HG02763 (cell line): ENCODE measurements around the gene CLEC2D.
"Not testable (repeated sequence)": the region's sequence is repeated elsewhere in the genome, so short reads cannot be mapped to it uniquely, and the experiment has no call there.

Experiments
- ATAC-seq: cut with Tn5 transposase; IDR thresholded peaks from one replicate; pipeline ENCODE4 v1.9.1; 2021; ENCODE audit warnings: mild to moderate bottlenecking, moderate library complexity; ENCODE audit not compliant: unreplicated experiment

The CLEC2D gene, protein sequence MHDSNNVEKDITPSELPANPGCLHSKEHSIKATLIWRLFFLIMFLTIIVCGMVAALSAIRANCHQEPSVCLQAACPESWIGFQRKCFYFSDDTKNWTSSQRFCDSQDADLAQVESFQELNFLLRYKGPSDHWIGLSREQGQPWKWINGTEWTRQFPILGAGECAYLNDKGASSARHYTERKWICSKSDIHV

DNA sequence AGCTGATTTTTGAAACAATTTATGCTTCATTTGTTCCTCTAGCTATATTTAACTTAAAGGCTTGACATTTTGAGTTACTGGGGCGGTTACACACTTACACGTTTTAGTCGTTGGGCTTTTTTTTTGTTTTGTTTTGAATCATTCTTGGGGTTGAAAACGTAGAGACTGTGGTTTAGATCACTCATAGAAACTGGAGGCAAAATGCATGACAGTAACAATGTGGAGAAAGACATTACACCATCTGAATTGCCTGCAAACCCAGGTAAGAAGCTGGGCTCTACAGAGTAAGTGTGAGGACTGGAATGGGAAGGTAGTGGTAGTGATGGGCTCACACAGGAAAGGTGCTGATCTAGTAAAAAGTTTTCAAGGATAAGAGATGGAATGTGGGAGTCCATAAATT is at the start of gene CLEC2D:
TSS of gene CLEC2D (plus strand) at position 180 of the 400 bp plus-strand sequence. CDS start at position 202, 22 bp downstream.
- peak; percentile 45 for ATAC-seq

DNA sequence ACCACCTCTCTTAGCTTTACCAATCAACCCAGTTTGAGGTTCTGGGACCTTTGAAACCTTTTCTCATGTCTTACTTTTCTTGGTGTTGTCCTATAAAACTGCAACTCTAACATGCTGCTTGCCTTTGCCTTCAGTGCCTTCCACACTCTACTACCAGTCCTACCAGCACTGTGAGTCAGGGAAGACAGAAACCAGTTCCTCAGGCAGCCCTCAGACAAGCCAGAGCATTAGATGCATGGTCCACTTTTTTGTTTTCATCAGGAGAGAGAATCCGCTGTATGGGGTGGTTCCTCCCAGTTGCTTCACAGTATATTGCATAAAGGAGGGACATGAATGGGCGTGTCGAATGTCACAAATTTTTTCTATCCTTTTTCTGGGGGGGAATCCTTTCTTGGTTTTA is 44.5 kb upstream of the CLEC2D start:
- ATAC-seq = no peak

DNA sequence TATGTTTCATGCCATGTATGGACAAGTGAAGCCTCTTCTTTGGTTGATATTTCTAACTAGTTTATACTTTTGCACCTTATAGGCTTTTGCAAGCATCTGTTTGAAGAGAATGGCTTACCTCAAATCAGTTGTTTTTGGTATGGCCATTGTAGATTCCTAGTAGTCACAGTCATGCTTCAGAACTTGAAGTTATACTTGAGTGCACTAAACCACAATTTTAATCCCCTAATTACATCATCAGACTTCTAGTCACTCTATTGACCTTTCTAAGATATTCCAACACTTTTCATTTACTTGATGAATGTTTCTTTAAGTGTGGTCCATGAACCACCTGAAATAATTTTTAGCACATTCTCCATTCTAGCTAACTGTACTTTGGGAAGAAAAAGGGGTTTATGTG is 43.2 kb upstream of the CLEC2D start:
- ATAC-seq = no peak

DNA sequence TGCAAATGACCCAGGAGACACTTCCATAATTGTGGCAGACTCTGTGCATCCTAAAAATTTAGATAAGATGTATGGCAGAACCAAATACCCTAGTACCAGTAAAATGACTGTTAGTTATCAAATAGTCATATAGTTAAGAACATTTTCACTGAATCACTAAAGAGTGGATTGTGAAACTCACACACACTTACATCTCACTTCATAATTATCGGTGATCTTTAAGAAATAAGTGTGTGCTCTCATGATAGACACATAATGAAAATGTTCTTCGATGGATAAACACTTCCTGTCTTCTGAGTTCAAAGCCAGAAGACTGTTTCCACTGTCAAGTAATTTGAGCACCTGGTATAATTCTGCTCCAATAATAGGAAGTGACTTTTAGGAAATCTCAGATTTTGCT is 42.7 kb upstream of the CLEC2D start:
- ATAC-seq = no peak

DNA sequence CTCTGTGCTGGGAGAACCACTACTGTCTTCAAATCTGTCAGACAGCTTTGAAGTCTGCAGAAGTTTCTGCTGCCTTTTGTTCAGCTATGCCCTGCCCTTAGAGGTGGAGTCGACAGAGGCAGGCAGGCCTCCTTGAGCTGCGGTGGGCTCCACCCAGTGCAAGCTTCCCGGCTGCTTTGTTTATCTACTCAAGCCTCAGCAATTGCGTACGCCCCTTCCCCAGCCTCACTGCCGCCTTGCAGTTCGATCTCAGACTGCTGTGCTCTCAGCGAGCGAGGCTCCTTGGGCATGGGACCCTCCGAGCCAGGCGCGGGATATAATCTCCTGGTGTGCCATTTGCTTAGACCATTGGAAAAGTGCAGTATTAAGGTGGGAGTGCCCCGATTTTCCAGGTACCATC is 36.7 kb upstream of the CLEC2D start:
- ATAC-seq = no peak

DNA sequence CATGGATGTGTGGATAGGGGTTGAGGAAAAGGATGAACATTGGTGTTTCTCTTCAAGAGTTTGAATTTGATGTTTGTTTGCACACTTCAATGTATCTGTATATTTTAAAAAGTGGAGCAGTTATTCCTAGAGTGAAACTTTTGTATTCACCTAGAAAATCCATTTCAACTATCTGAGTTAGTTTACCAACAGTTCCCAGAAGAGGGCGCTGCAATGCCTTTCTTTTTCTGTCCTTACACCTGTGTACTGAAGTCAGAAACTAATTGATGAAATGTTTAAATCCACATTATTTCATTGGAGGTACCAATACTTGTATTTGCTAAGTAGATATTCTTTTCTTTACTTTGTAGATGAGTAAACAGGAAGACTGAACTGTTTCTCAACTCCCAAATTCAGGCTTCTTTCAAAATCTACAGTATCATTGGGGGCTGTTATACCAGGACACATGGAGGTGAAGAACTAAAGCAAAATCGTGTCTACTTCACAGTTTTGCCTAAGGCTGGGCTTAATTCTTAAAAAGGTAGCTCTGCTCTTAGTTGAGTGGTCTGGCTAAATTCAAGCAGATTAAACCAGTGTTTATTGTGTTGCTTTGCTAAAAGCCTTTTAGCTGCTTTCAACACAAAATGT is 35.2 kb upstream of the CLEC2D start:
- ATAC-seq = peak; percentile 67

DNA sequence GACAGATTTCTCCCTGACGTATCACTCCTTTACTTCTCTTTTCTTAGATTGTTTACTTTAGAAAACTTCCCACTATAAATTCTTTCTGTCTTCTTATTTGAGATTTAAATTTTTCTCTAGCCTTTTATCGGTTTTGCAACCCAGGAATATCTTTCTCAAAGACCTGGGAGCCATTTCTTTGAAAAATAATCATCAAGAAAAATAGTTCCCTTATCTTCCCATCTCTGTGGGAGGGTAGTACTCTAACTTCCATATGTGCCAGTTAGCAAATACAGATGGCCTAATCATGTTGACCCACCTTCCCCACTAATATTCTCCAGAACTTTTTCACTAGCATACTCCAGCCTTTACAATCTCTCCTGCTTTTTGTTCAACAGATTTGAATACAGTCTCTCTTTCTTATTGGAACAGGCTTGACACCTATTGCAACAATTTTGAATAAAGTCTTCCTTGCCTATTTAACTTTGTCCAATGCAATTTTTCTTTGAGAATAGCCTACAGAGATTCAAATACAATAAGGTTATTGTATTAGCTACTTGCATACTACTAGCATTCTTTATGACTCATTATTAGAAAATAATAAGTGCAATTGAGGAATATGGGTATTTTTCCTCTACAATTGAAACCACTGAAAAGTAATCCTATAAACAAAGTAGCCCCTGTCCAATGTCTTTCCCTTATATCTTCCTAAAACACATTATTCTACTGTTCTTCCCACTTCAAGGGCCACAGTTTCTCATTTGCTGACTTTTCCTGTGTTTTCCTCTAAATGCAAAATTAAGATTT is 34.4 kb upstream of the CLEC2D start:
- no peak for ATAC-seq

DNA sequence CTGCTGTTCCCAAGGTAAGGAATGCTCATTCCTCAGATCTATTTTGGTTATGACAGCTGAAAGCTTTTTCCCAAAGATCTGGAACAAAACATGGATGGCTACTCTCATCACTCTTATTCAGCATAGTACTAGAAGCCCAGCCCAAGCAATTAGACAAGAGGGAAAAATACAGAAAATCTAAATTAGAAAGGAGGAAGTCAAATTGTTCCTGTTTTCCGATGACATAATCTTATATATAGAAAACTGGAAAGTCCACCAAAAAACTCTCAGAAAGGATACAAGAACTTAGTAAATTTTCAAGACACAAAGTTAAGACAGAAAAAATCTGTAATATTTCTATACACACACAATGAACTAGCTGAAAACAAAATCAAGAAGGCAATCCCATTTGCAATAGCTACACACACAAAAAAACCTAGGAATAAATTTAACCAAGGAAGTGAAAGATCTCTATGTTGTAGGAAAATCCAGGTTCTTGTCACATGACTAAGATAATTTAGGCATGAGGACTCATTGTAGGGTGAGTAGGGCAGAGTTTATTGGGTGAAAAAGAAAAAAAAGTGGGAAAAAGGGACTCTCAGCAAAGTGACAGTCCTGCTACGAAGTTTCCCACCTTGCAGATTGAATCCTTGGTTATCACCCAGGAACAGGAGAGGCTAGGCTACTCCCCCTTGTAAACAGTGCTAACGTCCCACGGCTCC is 33.2 kb upstream of the CLEC2D start:
- ATAC-seq = no peak

DNA sequence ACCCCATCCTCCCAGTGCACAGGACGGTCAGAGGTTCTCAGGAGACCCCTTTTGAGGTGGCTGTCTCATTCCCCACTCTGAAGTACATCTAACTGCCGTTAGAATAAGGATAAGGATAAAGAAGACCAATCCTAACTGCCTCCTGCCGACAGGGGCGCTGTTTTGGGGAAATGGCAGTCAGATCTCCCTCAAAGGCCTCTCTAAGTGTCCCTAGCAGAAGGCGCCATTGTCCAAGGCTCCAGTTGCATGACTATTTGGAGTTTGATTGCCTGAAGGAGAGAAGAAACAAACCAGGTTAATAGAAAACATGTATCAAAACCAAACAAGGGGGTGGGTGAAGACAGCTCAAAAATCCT is 32.7 kb upstream of the CLEC2D start:
- no peak for ATAC-seq

DNA sequence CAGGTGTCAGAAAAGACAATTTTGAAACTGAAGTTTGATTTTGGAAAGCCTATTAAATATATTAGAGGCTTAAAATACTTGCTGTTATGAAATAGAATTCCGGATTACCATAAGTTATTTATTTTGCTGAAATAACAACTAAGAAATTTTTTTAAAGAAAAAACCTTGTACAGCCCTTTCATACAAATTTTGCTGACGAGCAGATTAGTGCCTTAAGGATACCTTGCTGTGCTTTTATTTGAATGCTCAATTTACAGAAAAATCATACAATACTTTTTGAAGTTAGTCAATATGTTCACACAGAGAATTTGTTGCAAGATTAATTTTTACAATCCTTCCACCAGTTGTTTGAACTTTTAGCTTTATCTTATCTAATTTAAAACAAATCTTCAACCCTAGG is 29.5 kb upstream of the CLEC2D start:
- ATAC-seq = no peak

DNA sequence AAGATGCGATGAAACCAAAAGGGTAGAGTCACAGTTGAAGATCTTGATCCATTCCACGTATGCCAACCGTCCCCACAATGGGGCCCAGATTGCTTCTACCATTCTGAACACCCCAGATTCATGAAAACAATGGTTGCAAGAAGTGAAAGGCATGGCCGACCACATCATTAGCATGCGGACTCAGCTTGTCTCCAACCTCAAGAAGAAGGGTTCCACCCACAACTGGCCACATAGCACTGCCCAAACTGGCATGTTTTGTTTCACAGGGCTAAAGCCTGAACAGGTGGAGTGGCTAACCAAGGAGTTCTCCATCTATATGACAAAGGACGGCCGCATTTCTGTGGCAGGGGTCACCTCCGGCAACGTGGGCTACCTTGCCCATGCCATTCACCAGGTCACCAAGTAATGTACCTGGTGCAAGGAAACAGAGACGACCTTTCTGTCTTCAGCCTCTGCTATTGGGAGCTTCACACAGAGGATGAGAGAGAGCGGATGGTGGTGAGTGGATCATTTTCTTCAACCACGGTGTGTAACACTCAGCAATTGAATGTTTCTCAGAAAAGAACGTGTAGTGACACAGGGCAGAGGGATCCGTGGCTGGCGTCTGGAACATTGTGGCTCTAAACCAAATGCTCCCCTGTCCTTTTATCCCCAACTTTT is 26.8 kb upstream of the CLEC2D start:
- no peak for ATAC-seq

DNA sequence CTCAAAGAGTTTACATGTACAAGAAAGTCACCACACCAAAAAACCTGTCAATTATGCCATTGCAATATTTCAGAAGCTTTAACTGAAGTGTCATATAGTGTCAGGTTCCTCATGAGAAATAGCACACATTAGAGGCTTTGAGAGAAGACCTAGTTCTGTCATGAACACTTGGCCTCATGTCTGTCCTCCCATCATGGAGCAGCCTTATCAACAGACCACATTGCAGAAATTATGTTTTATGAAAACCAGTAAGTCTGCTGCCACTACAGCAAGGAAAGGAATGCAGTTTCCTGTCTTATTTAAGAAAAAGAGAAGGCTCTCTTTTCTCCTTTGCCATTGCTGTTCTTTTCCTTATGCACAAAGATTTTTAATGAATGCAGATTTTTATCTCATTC is 26.2 kb upstream of the CLEC2D start:
- ATAC-seq = no peak

DNA sequence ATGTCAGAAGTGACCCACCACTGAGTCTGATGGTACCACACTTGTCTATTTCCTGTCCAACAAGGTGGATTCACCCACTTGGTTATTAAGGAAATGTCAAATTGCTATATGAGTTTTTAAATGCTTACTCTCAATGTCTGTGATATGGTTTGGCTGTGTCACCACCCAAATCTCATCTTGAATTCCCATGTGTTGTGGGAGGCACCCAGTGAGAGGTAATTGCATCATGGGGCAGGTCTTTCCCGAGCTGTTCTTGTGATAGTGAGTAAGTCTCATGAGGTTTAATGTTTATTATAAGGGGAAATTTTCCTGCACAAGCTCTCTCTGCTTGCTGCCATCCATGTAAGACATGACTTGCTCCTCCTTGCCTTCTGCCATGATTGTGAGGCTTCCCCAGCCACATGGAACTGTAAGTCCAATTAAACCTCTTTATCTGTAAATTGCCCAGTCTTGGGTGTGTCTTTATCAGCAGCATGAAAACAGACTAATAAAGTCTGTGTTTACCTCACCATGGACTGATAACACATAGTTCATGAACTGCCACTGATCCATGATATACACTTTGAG is 24.4 kb upstream of the CLEC2D start:
- not testable (repeated sequence) for ATAC-seq

DNA sequence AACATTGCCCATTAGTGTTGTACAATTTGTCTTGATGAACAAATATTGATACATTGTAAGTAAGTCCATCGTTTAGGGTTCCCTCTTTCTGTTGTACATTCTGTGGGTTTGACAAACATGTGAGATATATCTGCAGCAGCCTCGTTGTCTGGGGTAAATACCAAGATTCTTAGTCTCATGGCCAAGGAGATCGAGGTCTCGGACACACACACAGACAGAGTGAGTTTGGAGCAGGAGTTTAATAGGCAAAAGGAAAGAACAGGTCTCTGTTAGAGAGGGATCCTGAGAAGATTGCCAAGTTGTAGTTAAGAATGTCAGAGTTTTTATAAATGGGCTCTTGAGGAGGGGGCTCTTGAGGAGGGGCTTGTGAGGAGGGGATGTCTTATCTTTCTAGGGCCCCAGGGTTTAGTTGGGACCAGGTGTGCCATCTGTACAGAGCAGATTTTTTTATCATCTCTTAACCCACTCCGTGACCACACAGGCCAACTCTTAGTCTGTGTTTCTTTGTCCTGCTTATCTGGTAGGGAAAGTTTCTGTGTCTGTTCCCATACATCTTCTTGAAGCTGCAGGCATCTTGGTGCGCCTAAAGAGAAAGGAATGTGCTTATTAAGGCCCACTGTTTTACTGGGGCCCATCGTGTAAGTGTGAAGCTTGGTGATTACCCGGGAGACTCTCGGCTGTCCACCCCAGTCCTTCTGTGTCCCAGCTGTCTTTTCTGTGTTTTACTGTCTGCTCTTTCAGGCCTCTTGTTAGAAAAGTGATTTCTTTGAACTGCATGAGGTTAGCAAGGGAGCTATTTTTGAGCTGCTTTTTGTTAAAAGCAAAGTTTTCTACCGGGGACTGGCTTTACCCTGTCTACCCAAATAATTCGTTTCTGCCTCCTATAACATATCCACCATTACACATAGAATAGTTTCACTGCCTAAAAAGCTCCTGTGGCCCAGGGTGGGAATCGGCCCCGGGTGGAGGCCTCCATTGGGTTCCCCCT is 22.4 kb upstream of the CLEC2D start:
- ATAC-seq = no peak

DNA sequence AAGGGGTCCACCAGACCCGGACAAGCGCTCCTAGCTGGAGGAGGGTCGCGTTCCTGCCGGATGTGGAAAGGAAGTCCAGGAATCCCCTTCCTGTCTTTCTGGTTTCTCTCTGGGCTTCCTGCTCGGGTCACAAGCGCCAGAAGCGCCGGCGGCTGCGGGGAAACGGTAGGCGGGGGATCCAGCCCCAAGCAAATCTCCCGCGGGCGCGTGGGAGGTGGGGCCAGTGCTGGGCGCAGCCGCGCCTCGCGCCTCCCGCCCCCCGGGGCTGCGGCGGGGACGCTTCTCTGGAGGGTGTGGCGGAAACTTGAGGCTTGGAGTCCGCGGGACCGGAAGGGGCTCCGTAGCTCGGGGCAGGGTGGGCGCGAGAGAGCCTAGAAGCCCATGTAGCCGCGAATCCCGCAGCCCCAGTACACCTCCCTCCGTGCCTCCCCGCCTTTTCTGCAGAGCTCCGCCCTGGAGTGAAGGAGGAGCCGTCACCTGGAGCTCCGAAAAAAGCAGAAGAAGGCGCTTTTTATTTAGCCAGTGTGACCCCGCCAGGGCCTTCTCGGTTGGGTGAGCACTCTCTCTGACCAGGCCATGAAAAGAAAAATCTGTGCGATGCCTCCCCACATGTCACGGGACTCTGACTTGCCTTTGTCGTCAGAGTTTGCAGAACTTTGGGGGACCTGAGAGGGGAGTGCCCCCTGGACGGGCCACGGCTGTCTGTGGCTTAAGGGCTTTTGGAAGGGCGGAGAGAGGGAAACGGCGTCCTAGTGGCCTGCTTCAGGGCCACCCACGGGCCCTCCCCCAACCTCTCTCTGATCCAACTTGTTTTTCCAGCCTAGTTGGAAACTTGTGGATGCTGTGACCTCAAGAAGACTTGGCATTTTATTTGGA is 21.4 kb upstream of the CLEC2D start:
- peak; percentile 63 for ATAC-seq

DNA sequence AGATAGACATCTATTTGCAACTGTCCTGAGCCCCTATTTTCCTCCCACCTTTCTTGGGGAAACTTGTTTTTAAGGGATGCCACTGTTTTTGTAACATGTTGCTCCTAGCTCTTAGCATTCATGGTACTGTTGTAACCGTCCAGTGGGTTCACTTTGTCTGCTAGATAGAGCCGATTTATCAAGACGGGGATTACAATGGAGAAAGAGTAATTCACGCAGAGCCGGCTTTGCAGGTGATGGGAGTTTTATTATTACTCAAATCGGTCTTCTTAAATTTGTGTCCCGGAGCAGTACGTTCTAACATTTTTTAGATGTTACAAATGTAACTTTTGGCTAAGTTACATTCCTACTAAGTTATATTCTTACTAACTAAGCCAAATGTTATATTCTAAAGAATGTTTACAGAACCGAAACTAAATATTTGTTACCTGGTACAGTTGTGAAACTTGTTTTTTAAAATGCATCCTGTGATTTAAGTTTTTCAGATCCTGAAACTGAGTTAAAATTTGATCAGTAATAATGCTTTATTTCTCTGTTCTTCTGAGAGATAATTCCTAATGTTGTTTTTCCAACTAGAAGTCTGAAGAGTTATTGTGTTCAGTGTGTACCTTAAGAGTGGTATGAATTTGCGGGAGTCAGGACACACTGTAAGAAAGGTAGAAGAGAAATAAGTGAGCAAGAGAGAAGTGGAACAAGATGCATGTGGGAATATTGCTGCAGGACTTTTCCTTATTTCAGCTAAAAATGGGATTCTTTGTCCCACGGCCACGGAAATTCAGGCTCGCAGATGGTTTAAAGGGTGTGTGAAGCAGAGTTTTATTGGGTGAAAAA is 20.6 kb upstream of the CLEC2D start:
- ATAC-seq = no peak

DNA sequence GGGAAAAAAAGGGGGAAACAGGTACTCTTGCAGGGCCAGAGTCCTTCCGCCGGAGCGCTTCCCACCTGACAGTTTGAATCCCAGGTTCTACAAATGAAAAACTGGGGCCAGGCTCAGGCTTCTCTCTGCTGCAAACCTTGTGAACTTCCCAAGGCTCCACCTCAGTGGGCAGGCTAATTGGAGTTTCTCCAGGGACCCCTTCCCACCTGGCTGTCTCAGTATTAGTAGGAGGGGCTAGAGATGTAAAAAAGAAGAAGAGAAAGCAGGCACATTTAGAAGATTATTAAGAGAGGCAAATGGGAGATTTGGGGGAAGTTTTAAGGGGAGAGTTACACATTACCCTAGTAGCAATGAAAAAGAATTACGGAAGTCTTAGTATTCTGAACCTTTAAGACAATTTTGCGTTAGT is 20.0 kb upstream of the CLEC2D start:
- ATAC-seq = no peak

DNA sequence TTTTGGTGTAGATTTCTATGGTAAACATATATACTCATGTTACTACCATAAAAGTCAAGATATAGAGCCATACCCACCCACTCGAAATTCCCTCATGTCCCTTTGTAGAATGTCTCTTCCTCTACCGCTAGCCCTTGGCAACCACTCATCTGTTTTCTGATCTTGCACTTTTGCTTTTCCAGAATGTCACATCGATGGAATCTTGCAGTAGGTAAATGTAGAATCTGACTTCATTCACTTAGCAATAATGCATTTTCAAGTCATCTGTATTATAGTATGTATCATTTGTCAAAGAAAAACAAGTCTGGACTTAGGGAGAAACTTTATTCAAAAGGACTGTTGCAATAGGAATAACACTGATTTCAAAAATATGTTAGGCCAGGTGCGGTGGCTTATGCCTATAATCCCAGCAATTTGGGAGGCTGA is 19.3 kb upstream of the CLEC2D start:
- ATAC-seq = no peak
